ENCODE measurements around the gene TCOF1.

TCOF1 gene

GRCh38 chr5:150392680-150393079 lies 35.2 kb downstream of the TCOF1 start:
- no peak for DNase-seq (ENCODE audit: low spot score)

- no peak for DNase-seq (ENCODE audit: low spot score)
Measured at GRCh38 chr5:150393096-150393645, 35.7 kb downstream of the TCOF1 start.

GRCh38 chr5:150394131-150394530 lies 36.6 kb downstream of the TCOF1 start:
- no peak for DNase-seq (ENCODE audit: low spot score)

GRCh38 chr5:150394912-150395687 lies 37.6 kb downstream of the TCOF1 start:
- DNase-seq (ENCODE audit: low spot score), result no peak

GRCh38 chr5:150395688-150395975 lies 38.1 kb downstream of the TCOF1 start:
- no peak for DNase-seq (ENCODE audit: low spot score)

- DNase-seq (ENCODE audit: low spot score), result no peak
Measured at GRCh38 chr5:150396267-150396666, 38.8 kb downstream of the TCOF1 start.

GRCh38 chr5:150397146-150397781 lies 39.8 kb downstream of the TCOF1 start:
- DNase-seq (ENCODE audit: low spot score), result no peak

- no peak for DNase-seq (ENCODE audit: low spot score)
Measured at GRCh38 chr5:150397782-150398721, 40.6 kb downstream of the TCOF1 start.

- DNase-seq (ENCODE audit: low spot score), result no peak
Measured at GRCh38 chr5:150398722-150399523, 41.4 kb downstream of the TCOF1 start.

GRCh38 chr5:150399524-150400211 lies 42.2 kb downstream of the TCOF1 start:
- DNase-seq (ENCODE audit: low spot score), result no peak

- no peak for DNase-seq (ENCODE audit: low spot score)
Measured at GRCh38 chr5:150400316-150401075, 43.0 kb downstream of the TCOF1 start.

GRCh38 chr5:150401076-150401375 lies 43.5 kb downstream of the TCOF1 start:
- no peak for DNase-seq (ENCODE audit: low spot score)

- no peak for DNase-seq (ENCODE audit: low spot score)
Measured at GRCh38 chr5:150401376-150402228, 44.1 kb downstream of the TCOF1 start.

GRCh38 chr5:150402229-150402773 lies 44.8 kb downstream of the TCOF1 start:
- no peak for DNase-seq (ENCODE audit: low spot score)

GRCh38 chr5:150402901-150403342 lies 45.4 kb downstream of the TCOF1 start:
- no peak for DNase-seq (ENCODE audit: low spot score)

GRCh38 chr5:150404121-150404520 lies 46.6 kb downstream of the TCOF1 start:
- no peak for DNase-seq (ENCODE audit: low spot score)

- DNase-seq (ENCODE audit: low spot score), result no peak
Measured at GRCh38 chr5:150404535-150404934, 47.0 kb downstream of the TCOF1 start.

GRCh38 chr5:150404941-150405816 lies 47.7 kb downstream of the TCOF1 start:
- DNase-seq (ENCODE audit: low spot score), result no peak

Data from activated CD4-positive, alpha-beta T cell treated with anti-CD3 and anti-CD28 coated beads, Interleukin-2, Interleukin-4, amounts not matched to agents 100 ng/mL and 50 ng/mL, durations not matched to agents 16 hours and 8 hours (primary cell).